ENCODE results near the gene MBP. TPM values are rescaled to one million over a fixed set of nuclear protein-coding genes. Genes with fewer than 3 reads are reported as not detected.

MBP gene
- total and polyA plus RNA-seq, 10 of the 15 experiments (the other 5 are each of a cell fraction or from before 2014, with no cell fraction given) = 12.2 to 67.8 (median 42.1) TPM

DNA sequence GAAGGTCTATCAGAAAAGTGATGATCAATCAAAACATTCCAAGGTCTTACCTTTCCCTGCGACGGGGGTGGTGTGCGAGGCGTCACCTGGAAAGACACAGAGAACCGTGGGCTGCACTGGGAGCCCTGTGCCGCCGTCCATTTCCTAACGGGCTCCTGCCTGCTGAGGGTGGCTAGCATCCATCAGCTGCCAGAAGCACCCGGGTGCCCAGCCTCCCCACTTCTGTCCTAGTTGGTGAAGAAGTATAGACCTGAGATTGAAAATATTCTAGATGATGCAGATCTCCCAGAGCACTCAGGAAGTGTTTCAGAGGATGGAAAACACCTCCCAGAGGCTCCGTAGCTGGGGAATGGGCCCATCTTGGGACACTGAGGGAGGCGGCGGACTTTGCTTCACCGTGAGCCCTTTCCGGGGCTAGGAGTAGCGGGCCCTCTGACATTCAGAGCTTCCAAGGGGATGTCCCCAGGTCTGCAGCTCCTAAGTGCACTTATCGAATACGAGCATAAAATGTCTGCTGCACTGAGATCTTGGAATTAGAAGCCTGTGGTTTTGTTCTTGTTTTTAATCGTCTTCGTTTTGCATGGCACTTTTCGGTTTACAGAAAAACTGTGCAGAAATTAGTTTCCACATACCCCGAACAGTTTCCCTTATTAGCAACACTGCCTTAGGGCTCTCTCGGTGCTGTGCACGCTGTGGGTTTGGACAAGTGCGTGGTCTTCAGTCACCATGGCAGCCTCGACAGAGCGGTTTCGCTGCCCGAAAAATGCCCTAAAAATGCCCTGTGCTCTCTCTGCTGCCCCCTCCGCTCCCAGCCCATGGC, 143.5 kb downstream of the MBP start:
- Histone ChIP-seq H3K4me3 (no peak overlapping the region), H3K27me3 (replicated peaks in 1 of 2; ENCODE audit: control insufficient read depth in 2 of 2, insufficient read depth in 2 of 2, low read length in 1 of 2) (no peaks in the 10 kb centered on the region), H3K79me2 (ENCODE audit: control insufficient read depth, insufficient read depth, low read length) (no peaks in the 10 kb centered on the region), H3K9me3 (replicated peaks; ENCODE audit: control insufficient read depth, insufficient read depth, low read length) (no peaks in the 10 kb centered on the region), H3K4me2 (ENCODE audit: control insufficient read depth, insufficient read depth) (0 out of 2 replicates have a peak overlapping the region, but pooled peaks have one; percentile 25), H3K9ac (ENCODE audit: control insufficient read depth, insufficient read depth, low read length) (no peak overlapping the region), H2AFZ (ENCODE audit: control insufficient read depth, low read depth, low read length) (no peak overlapping the region), H4K20me1 (ENCODE audit: control insufficient read depth, insufficient read depth) (no peaks in the 10 kb centered on the region), H3K27ac (ENCODE audit: control insufficient read depth, insufficient read depth) (no peak overlapping the region), H3K36me3 (ENCODE audit: control insufficient read depth in 2 of 2, insufficient read depth in 2 of 2, low read length in 1 of 2) (no peaks in the 10 kb centered on the region), H3K4me1 (ENCODE audit: control insufficient read depth, insufficient read depth, low read length) (peaks cover 9% of the 10 kb centered on the region; the same call in 1 of the 2 replicates)
- no peak for ATAC-seq
- SMC1A ChIA-PET (ENCODE audit: uncharacterized antibody, unreplicated experiment) = interaction anchor here (1.4 kb wide), 1 partner anchor 11 kb away, joined by 7 read pairs; no protein-coding TSS in a partner anchor
- BruUV-seq (replicated peaks) = no TSS peak
- CTCF ChIA-PET = interaction anchor here (0.6 to 1.2 kb wide), 5 partner anchors 15 to 590 kb away, joined by 3 to 4 read pairs (median 3); no protein-coding TSS in a partner anchor
- POLR2A ChIA-PET = no interaction called here
- WGBS (ENCODE audit: insufficient coverage, insufficient replicate concordance, low lambda C conversion rate, missing lambda C conversion rate) = 5% methylated on average over 29 of the region's 29 CpGs
- DNase-seq (ENCODE audit: low read depth, low spot score) = no peak
- intact Hi-C loops (cut with micrococcal nuclease; ENCODE audit: unreplicated experiment) (no loop called here), in situ Hi-C loops (cut with MboI) (loop anchor here (10.0 kb wide), 1 partner anchor 184 kb away; no protein-coding TSS in a partner anchor)
- FAIRE-seq = no peak
- TF ChIP-seq RUNX3 (IDR thresholded peaks at IDR 0.05; ENCODE audit: low read length) = peak; percentile 24; the same call in 1 of the 2 replicates
- TF ChIP-seq, protein P1, sequence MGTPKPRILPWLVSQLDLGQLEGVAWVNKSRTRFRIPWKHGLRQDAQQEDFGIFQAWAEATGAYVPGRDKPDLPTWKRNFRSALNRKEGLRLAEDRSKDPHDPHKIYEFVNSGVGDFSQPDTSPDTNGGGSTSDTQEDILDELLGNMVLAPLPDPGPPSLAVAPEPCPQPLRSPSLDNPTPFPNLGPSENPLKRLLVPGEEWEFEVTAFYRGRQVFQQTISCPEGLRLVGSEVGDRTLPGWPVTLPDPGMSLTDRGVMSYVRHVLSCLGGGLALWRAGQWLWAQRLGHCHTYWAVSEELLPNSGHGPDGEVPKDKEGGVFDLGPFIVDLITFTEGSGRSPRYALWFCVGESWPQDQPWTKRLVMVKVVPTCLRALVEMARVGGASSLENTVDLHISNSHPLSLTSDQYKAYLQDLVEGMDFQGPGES (IDR thresholded peaks at IDR 0.05) = no peak
- RAD21 ChIA-PET (ENCODE audit: unreplicated experiment) = no interaction called here

Measured in GM12878 (cell line).